SK-N-SH treated with all-trans-retinoic acid at 6 μM for 48 hours (cell line): Measurements from ENCODE around the gene FARSB.

Experiments used
- ATAC-seq: fragments of 200-7000 bp; cut with Tn5 transposase; 3 replicates; pipeline ENCODE4 v1.9.1; 2020; ENCODE audit warnings: mild to moderate bottlenecking, moderate library complexity
- ARNTL ChIP-seq: fragments of 450-650 bp; formaldehyde crosslinking; IDR thresholded peaks from 2 replicates; pipeline ENCODE4 v1.5.0; 2020; ENCODE audit warnings: low read depth, mild to moderate bottlenecking, moderate library complexity, borderline replicate concordance
- CREB5 ChIP-seq: fragments of 250-450 bp; sonication (Bioruptor Pico); IDR thresholded peaks from 2 replicates; pipeline ENCODE4 v1.5.1; 2020; ENCODE audit warnings: low read depth, mild to moderate bottlenecking, moderate library complexity
- CSDC2 ChIP-seq: fragments of 250-450 bp; sonication (Bioruptor Pico); IDR thresholded peaks from 2 replicates; pipeline ENCODE4 v1.5.0; 2020; ENCODE audit warnings: mild to moderate bottlenecking, moderate library complexity
- CSRNP3 ChIP-seq: fragments of 250-450 bp; sonication (Bioruptor Pico); IDR thresholded peaks from 2 replicates; pipeline ENCODE4 v1.5.1; 2021; ENCODE audit warnings: mild to moderate bottlenecking, moderate library complexity
- GLIS3 ChIP-seq: fragments of 250-450 bp; sonication (Bioruptor Pico); IDR thresholded peaks from 2 replicates; pipeline ENCODE4 v1.5.0; 2020; ENCODE audit warnings: mild to moderate bottlenecking, moderate library complexity
- ISL1 ChIP-seq: fragments of 250-450 bp; sonication (Bioruptor Pico); IDR thresholded peaks from 2 replicates; pipeline ENCODE4 v2.1.2; 2022; ENCODE audit warnings: mild to moderate bottlenecking, moderate library complexity
- OSR1 ChIP-seq: fragments of 250-450 bp; sonication (Bioruptor Pico); IDR thresholded peaks from 2 replicates; pipeline ENCODE4 v1.8.0; 2022; ENCODE audit warnings: moderate library complexity, mild to moderate bottlenecking, inconsistent platforms
- PATZ1 ChIP-seq: fragments of 250-450 bp; sonication (Bioruptor Pico); IDR thresholded peaks from 2 replicates; pipeline ENCODE4 v1.8.0; 2020; ENCODE audit warnings: mild to moderate bottlenecking, moderate library complexity, borderline replicate concordance
- POU6F1 ChIP-seq: fragments of 250-450 bp; sonication (Bioruptor Pico); IDR thresholded peaks from 2 replicates; pipeline ENCODE4 v1.8.0; 2021; ENCODE audit warnings: low read depth, mild to moderate bottlenecking, moderate library complexity, borderline replicate concordance
- PPARA ChIP-seq: fragments of 250-450 bp; sonication (Bioruptor Pico); IDR thresholded peaks from 2 replicates; pipeline ENCODE4 v1.5.0; 2020; ENCODE audit warnings: mild to moderate bottlenecking, borderline replicate concordance
- RARB ChIP-seq: fragments of 250-450 bp; sonication (Bioruptor Pico); IDR thresholded peaks from 2 replicates; pipeline ENCODE4 v1.8.0; 2021; ENCODE audit warnings: mild to moderate bottlenecking, moderate library complexity
- SNAI2 ChIP-seq: fragments of 250-450 bp; sonication (Bioruptor Pico); IDR thresholded peaks from 2 replicates; pipeline ENCODE4 v1.5.0; 2020; ENCODE audit warnings: mild to moderate bottlenecking, moderate library complexity
- TCF4 ChIP-seq: fragments of 250-450 bp; sonication (Bioruptor Pico); IDR thresholded peaks from 2 replicates; pipeline ENCODE4 v1.8.0; 2021; ENCODE audit warnings: mild to moderate bottlenecking, moderate library complexity, borderline replicate concordance
- TOX ChIP-seq: fragments of 250-450 bp; sonication (Bioruptor Pico); IDR thresholded peaks from 2 replicates; pipeline ENCODE4 v1.8.0; 2021; ENCODE audit warnings: mild to moderate bottlenecking, moderate library complexity, borderline replicate concordance
- TSHZ2 ChIP-seq: fragments of 250-450 bp; sonication (Bioruptor Pico); IDR thresholded peaks from 2 replicates; pipeline ENCODE4 v1.5.0; 2020; ENCODE audit warnings: mild to moderate bottlenecking, moderate library complexity
- ZC3H10 ChIP-seq: fragments of 250-450 bp; sonication (Bioruptor Pico); IDR thresholded peaks from 2 replicates; pipeline ENCODE4 v1.5.1; 2021; ENCODE audit warnings: mild to moderate bottlenecking, moderate library complexity
- ZNF565 ChIP-seq: fragments of 450-650 bp; formaldehyde crosslinking; conservative IDR thresholded peaks from 2 replicates; pipeline ENCODE4 v1.5.0; 2020; ENCODE audit warnings: low read depth, mild to moderate bottlenecking, moderate library complexity
- ZNF70 ChIP-seq: fragments of 450-650 bp; formaldehyde crosslinking; IDR thresholded peaks from 2 replicates; pipeline ENCODE4 v1.5.0; 2020; ENCODE audit warnings: mild to moderate bottlenecking, moderate library complexity
- ZNF8 ChIP-seq: fragments of 450-650 bp; formaldehyde crosslinking; IDR thresholded peaks from 2 replicates; pipeline ENCODE4 v1.5.0; 2020; ENCODE audit warnings: mild to moderate bottlenecking, moderate library complexity

FARSB gene

GRCh38 chr2:222627764-222628163 is 28.1 kb downstream of the FARSB start (continued):
- TF ChIP-seq CSRNP3 (no peak), ISL1 (CRISPR knock-in tag) (no peak)
- TF ChIP-seq, all 23 proteins: peak for 0

GRCh38 chr2:222623756-222624309 is 32.1 kb downstream of the FARSB start:
- no peak for ATAC-seq
- TF ChIP-seq ZNF70 (CRISPR knock-in tag) (no peak), RARB (no peak), TCF4 (CRISPR knock-in tag) (no peak), CSDC2 (CRISPR knock-in tag) (no peak)

- TF ChIP-seq PPARA (no peak), POU6F1 (CRISPR knock-in tag) (no peak), CSDC2 (CRISPR knock-in tag) (no peak), ZC3H10 (no peak), ZNF70 (CRISPR knock-in tag) (no peak), TOX (CRISPR knock-in tag) (no peak), SNAI2 (CRISPR knock-in tag) (no peak), CSRNP3 (no peak), ARNTL (CRISPR knock-in tag) (no peak), TCF4 (CRISPR knock-in tag) (no peak), GLIS3 (CRISPR knock-in tag) (no peak), OSR1 (CRISPR knock-in tag) (no peak), ZNF8 (no peak), CREB5 (CRISPR knock-in tag) (no peak), RARB (no peak), TSHZ2 (no peak), ZNF565 (CRISPR knock-in tag) (no peak), PATZ1 (no peak)
- ATAC-seq, result no peak
These were observed 33.0 kb downstream of the FARSB start for GRCh38 chr2:222622910-222623309.
